Prostate gland (tissue), 2 donors: ENCODE measurements around the gene PRKAG2. TPM values are rescaled to one million over a fixed set of nuclear protein-coding genes. Genes with fewer than 3 reads are reported as not detected.

Experiments used
- DNase-seq: peaks from one replicate; pipeline ENCODE4 v3.0.0-alpha.2; 2019; ENCODE audit warnings: low spot score
- H3K27ac ChIP-seq, 2 donors: fragments of 200-600 bp; sonication (generic); 2 replicates each; pipeline ENCODE4 v1.5.1; 2017 to 2019
- H3K27me3 ChIP-seq: fragments of 200-600 bp; sonication (generic); replicated peaks from 2 replicates; pipeline ENCODE4 v1.5.1; 2019; ENCODE audit not compliant: insufficient read depth
- H3K36me3 ChIP-seq, 2 donors: fragments of 200-600 bp; sonication (generic); 1 replicate in 1 of 2; 2 replicates in 1 of 2; pipeline versions ENCODE4 v1.5.1 to v1.8.1; 2017 to 2019
- H3K4me1 ChIP-seq: fragments of 200-600 bp; sonication (generic); replicated peaks from 2 replicates; pipeline ENCODE4 v1.5.1; 2019
- H3K4me3 ChIP-seq, 2 donors: fragments of 200-600 bp; sonication (generic); 2 replicates each; pipeline ENCODE4 v1.5.1; 2017 to 2019
- H3K9me3 ChIP-seq: fragments of 200-600 bp; sonication (generic); 2 replicates; pipeline ENCODE4 v1.5.1; 2017
- POLR2A ChIP-seq: fragments of 450-650 bp; IDR thresholded peaks from one replicate; pipeline ENCODE4 v1.6.1; 2016; ENCODE audit warnings: antibody characterized with exemption, mild to moderate bottlenecking
- POLR2AphosphoS5 ChIP-seq: sonication (generic); formaldehyde crosslinking; IDR thresholded peaks from one replicate; pipeline ENCODE4 v1.6.1; 2017; ENCODE audit warnings: antibody characterized with exemption
- WGBS: methylation state at CpG from one replicate; pipeline ENCODE4 v1.1.5; 2018; 5-methylcytosine and 5-hydroxymethylcytosine counted together
- intact Hi-C: fragments of 100-400 bp; cut with DNase I; formaldehyde crosslinking; loops from one replicate; pipeline ENCODE4 v1.14.2; 2022
- total RNA-seq, 2 donors: library from RNA; depleted of rRNA; stranded (reverse); fragments of >200 nt; gene quantifications; one replicate each; pipeline ENCODE4 v1.1.0, GENCODE V29; 2016
- TF ChIP-seq, protein P1 (sequence below), 4 experiments: fragments of 200-600 bp in 2 of 4; fragments of 450-650 bp in 2 of 4; sonication (generic) in 2 of 4; IDR thresholded peaks; 1 replicate in 3 of 4; 2 replicates in 1 of 4; pipeline ENCODE4 v1.5.1; 2016 to 2019; ENCODE audit warnings: antibody characterized with exemption in 4 of 4, mild to moderate bottlenecking in 2 of 4, moderate library complexity in 2 of 4

The PRKAG2 gene
- total RNA-seq, 2 donors from 2014 or later = 31.6 to 38.1 TPM

GRCh38 chr7:151671514-151671913, 205.4 kb downstream of the PRKAG2 start:
- intact Hi-C loops = no loop called here
- H3K36me3 ChIP-seq = no peaks in the 10 kb centered on the region
- no peaks in the 10 kb centered on the region for H3K27me3 ChIP-seq
- TF ChIP-seq, protein P1, sequence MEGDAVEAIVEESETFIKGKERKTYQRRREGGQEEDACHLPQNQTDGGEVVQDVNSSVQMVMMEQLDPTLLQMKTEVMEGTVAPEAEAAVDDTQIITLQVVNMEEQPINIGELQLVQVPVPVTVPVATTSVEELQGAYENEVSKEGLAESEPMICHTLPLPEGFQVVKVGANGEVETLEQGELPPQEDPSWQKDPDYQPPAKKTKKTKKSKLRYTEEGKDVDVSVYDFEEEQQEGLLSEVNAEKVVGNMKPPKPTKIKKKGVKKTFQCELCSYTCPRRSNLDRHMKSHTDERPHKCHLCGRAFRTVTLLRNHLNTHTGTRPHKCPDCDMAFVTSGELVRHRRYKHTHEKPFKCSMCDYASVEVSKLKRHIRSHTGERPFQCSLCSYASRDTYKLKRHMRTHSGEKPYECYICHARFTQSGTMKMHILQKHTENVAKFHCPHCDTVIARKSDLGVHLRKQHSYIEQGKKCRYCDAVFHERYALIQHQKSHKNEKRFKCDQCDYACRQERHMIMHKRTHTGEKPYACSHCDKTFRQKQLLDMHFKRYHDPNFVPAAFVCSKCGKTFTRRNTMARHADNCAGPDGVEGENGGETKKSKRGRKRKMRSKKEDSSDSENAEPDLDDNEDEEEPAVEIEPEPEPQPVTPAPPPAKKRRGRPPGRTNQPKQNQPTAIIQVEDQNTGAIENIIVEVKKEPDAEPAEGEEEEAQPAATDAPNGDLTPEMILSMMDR (IDR thresholded peaks at IDR 0.05) = no peak
- TF ChIP-seq POLR2AphosphoS5 (peak; percentile 48), POLR2A (no peak)
- no peaks in the 10 kb centered on the region for H3K9me3 ChIP-seq
- H3K4me3 ChIP-seq = no peak overlapping the region
- H3K4me1 ChIP-seq = no peaks in the 10 kb centered on the region
- 35% methylated on average over 2 of the region's 2 CpGs for WGBS
- peak overlapping the region; percentile 5 to 33 for H3K27ac ChIP-seq
- DNase-seq = no peak

- 93% methylated on average over 2 of the region's 2 CpGs for WGBS
- H3K27me3 ChIP-seq = no peaks in the 10 kb centered on the region
- no peak for TF ChIP-seq POLR2A
- TF ChIP-seq, protein P1 (IDR thresholded peaks at IDR 0.05) = no peak
- no peak for TF ChIP-seq POLR2AphosphoS5
- H3K4me1 ChIP-seq = no peaks in the 10 kb centered on the region
- intact Hi-C loops = no loop called here
- no peak for DNase-seq
- H3K36me3 ChIP-seq = no peaks in the 10 kb centered on the region
- no peaks in the 10 kb centered on the region for H3K9me3 ChIP-seq
- no peak overlapping the region for H3K4me3 ChIP-seq
- H3K27ac ChIP-seq = no peak overlapping the region
Observed at GRCh38 chr7:151669762-151670161, 207.2 kb downstream of the PRKAG2 start.

DNA sequence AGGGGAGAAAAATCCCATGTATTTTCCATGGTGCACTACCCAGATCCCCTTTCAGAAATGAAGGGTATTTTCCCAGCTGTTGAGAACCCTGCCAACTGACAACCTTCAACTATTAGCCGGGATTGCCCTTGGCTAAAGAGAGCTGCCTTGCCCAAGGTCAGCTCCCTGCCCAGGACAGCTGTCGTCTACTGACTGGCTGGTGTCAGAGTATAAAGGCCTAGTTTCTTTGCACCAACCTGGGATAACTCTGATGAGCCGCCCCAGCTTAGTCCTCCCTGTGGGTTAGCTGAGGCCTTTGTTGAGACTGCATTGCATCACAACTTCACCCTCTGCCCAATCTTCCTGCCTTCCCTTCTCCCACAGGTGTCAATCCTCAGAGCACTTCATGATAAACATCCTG, 210.0 kb downstream of the PRKAG2 start:
- Histone ChIP-seq H3K27ac (no peak overlapping the region), H3K9me3 (no peaks in the 10 kb centered on the region), H3K36me3 (no peaks in the 10 kb centered on the region), H3K27me3 (no peaks in the 10 kb centered on the region), H3K4me3 (no peak overlapping the region), H3K4me1 (no peaks in the 10 kb centered on the region)
- intact Hi-C loops = no loop called here
- DNase-seq = no peak
- TF ChIP-seq POLR2AphosphoS5 (no peak), POLR2A (no peak)
- TF ChIP-seq, protein P1 (IDR thresholded peaks at IDR 0.05) = no peak
- WGBS = 100% methylated on average over 3 of the region's 3 CpGs

- TF ChIP-seq, protein P1 (IDR thresholded peaks at IDR 0.05) = no peak
- peak; percentile 22 for TF ChIP-seq POLR2AphosphoS5
- 60% methylated on average over 6 of the region's 6 CpGs for WGBS
- intact Hi-C loops = no loop called here
- H3K27me3 ChIP-seq = no peaks in the 10 kb centered on the region
- no peak overlapping the region for H3K4me3 ChIP-seq
- no peaks in the 10 kb centered on the region for H3K36me3 ChIP-seq
- H3K9me3 ChIP-seq = no peaks in the 10 kb centered on the region
- peak overlapping the region in 1 of 2 donors; percentile 3 for H3K27ac ChIP-seq
- DNase-seq = no peak
- H3K4me1 ChIP-seq = no peaks in the 10 kb centered on the region
Observed at GRCh38 chr7:151665368-151665767, 211.5 kb downstream of the PRKAG2 start.

- DNase-seq = no peak
- Histone ChIP-seq H3K27me3 (no peaks in the 10 kb centered on the region), H3K4me3 (no peak overlapping the region), H3K9me3 (no peaks in the 10 kb centered on the region), H3K4me1 (no peaks in the 10 kb centered on the region), H3K27ac (no peak overlapping the region), H3K36me3 (no peaks in the 10 kb centered on the region)
- TF ChIP-seq, protein P1 (IDR thresholded peaks at IDR 0.05) = no peak
- TF ChIP-seq POLR2A (no peak), POLR2AphosphoS5 (no peak)
- whole genome bisulfite sequencing = 92% methylated on average over 3 of the region's 3 CpGs
- intact Hi-C loops = no loop called here
Observed at GRCh38 chr7:151664268-151664667, 212.6 kb downstream of the PRKAG2 start.
